H9 (cell line): ENCODE data around the gene PAH. TPM values are rescaled to one million over a fixed set of nuclear protein-coding genes. Genes with fewer than 3 reads are reported as not detected.

Experiments
- DNase-seq: peaks from one replicate; pipeline ENCODE4 v3.0.0-alpha.2; 2017
- H2AFZ ChIP-seq: one replicate; pipeline ENCODE4 v1.6.1; 2013; ENCODE audit warnings: mild to moderate bottlenecking, low read length, control low read depth, moderate library complexity
- H2AK5ac ChIP-seq: 2 replicates; pipeline ENCODE4 v1.6.1; 2013; ENCODE audit warnings: low read length, control low read depth, mixed read lengths; ENCODE audit not compliant: insufficient read length
- H2BK120ac ChIP-seq: one replicate; pipeline ENCODE4 v1.6.1; 2013; ENCODE audit warnings: low read depth, mild to moderate bottlenecking, low read length, control low read depth, inconsistent platforms; ENCODE audit not compliant: poor library complexity, severe bottlenecking
- H2BK12ac ChIP-seq: 2 replicates; pipeline ENCODE4 v1.6.1; 2013; ENCODE audit warnings: low read length, control low read depth, mixed read lengths, low read depth; ENCODE audit not compliant: insufficient read length
- H2BK15ac ChIP-seq: 2 replicates; pipeline ENCODE4 v1.6.1; 2013; ENCODE audit warnings: low read depth, low read length, control low read depth
- H2BK20ac ChIP-seq: one replicate; pipeline ENCODE4 v1.6.1; 2013; ENCODE audit warnings: low read depth, mild to moderate bottlenecking, low read length, control low read depth, inconsistent platforms; ENCODE audit not compliant: poor library complexity, severe bottlenecking
- H2BK5ac ChIP-seq: 2 replicates; pipeline ENCODE4 v1.6.1; 2013; ENCODE audit warnings: low read length, control low read depth, mixed read lengths; ENCODE audit not compliant: insufficient read length
- H3K14ac ChIP-seq: 2 replicates; pipeline ENCODE4 v1.6.1; 2013; ENCODE audit warnings: low read length, control low read depth; ENCODE audit not compliant: insufficient read depth
- H3K18ac ChIP-seq: 2 replicates; pipeline ENCODE4 v1.6.1; 2013; ENCODE audit warnings: low read depth, mild to moderate bottlenecking, mixed read lengths, low read length, control low read depth; ENCODE audit not compliant: insufficient read length
- H3K23ac ChIP-seq: 2 replicates; pipeline ENCODE4 v1.6.1; 2013; ENCODE audit warnings: low read length, control low read depth, mixed read lengths, low read depth; ENCODE audit not compliant: insufficient read length
- H3K23me2 ChIP-seq: 2 replicates; pipeline ENCODE4 v1.6.1; 2013; ENCODE audit warnings: low read depth, mild to moderate bottlenecking, mixed read lengths, low read length, control low read depth; ENCODE audit not compliant: insufficient read length, poor library complexity, severe bottlenecking
- H3K27ac ChIP-seq: 2 replicates; pipeline ENCODE4 v1.5.1; 2013; ENCODE audit warnings: low read length, control low read depth, mixed read lengths, low read depth; ENCODE audit not compliant: insufficient read length
- H3K27me3 ChIP-seq: 2 replicates; pipeline ENCODE4 v1.6.1; 2013; ENCODE audit warnings: low read length, control low read depth, inconsistent platforms; ENCODE audit not compliant: insufficient read depth
- H3K4ac ChIP-seq: 2 replicates; pipeline ENCODE4 v1.6.1; 2013; ENCODE audit warnings: low read depth, mild to moderate bottlenecking, control low read depth, inconsistent platforms, low read length, moderate library complexity
- H3K4me1 ChIP-seq: 2 replicates; pipeline ENCODE4 v1.6.1; 2013; ENCODE audit warnings: low read length, control low read depth, inconsistent platforms; ENCODE audit not compliant: insufficient read depth
- H3K4me2 ChIP-seq: 2 replicates; pipeline ENCODE4 v1.6.1; 2013; ENCODE audit warnings: low read length, control low read depth, mixed read lengths; ENCODE audit not compliant: insufficient read length, insufficient read depth
- H3K56ac ChIP-seq: 2 replicates; pipeline ENCODE4 v1.6.1; 2013; ENCODE audit warnings: low read depth, mild to moderate bottlenecking, mixed read lengths, low read length, control low read depth; ENCODE audit not compliant: insufficient read length
- H3K79me1 ChIP-seq: 2 replicates; pipeline ENCODE4 v1.6.1; 2013; ENCODE audit warnings: low read depth, mild to moderate bottlenecking, moderate library complexity, low read length, control low read depth, inconsistent platforms; ENCODE audit not compliant: insufficient read depth, poor library complexity, severe bottlenecking
- H3K79me2 ChIP-seq: 2 replicates; pipeline ENCODE4 v1.6.1; 2013; ENCODE audit warnings: low read length, control low read depth, inconsistent platforms; ENCODE audit not compliant: insufficient read depth
- H3K9ac ChIP-seq: 2 replicates; pipeline ENCODE4 v1.6.1; 2013; ENCODE audit warnings: low read length, control low read depth, mixed read lengths; ENCODE audit not compliant: insufficient read length; ENCODE audit errors: extremely low read depth
- H3K9me3 ChIP-seq: one replicate; pipeline ENCODE4 v1.6.1; 2013; ENCODE audit warnings: low read depth, low read length, inconsistent platforms; ENCODE audit not compliant: control insufficient read depth
- H3T11ph ChIP-seq: one replicate; pipeline ENCODE4 v1.6.1; 2013; ENCODE audit warnings: mild to moderate bottlenecking, low read length, control low read depth, inconsistent platforms
- H4K20me1 ChIP-seq: one replicate; pipeline ENCODE4 v1.6.1; 2013; ENCODE audit not compliant: control insufficient read depth, insufficient read length, insufficient read depth
- H4K5ac ChIP-seq: 2 replicates; pipeline ENCODE4 v1.6.1; 2013; ENCODE audit warnings: low read depth, mild to moderate bottlenecking, mixed read lengths, low read length, control low read depth; ENCODE audit not compliant: insufficient read length
- H4K8ac ChIP-seq: replicated peaks from 2 replicates; pipeline ENCODE4 v1.6.1; 2013; ENCODE audit warnings: low read length, control low read depth, mixed read lengths, low read depth; ENCODE audit not compliant: insufficient read length
- H4K91ac ChIP-seq: 2 replicates; pipeline ENCODE4 v1.6.1; 2013; ENCODE audit warnings: low read depth, mild to moderate bottlenecking, moderate library complexity, mixed read lengths, low read length, control low read depth; ENCODE audit not compliant: insufficient read length
- H3K27ac Mint-ChIP-seq, 3 experiments: 2 replicates in 2 of 3; 3 replicates in 1 of 3; pipeline ENCODE4 v1.8.0; 2020 to 2021; ENCODE audit warnings: mixed read lengths in 3 of 3, mild to moderate bottlenecking in 1 of 3, moderate library complexity in 1 of 3
- H3K27me3 Mint-ChIP-seq: 2 replicates; pipeline ENCODE4 v1.8.0; 2021; ENCODE audit warnings: low read depth, mild to moderate bottlenecking, moderate library complexity, mixed read lengths
- H3K36me3 Mint-ChIP-seq, 3 experiments: 2 replicates in 2 of 3; 3 replicates in 1 of 3; pipeline ENCODE4 v1.8.0; 2020 to 2021; ENCODE audit warnings: low read depth in 3 of 3, mixed read lengths in 3 of 3; ENCODE audit not compliant: insufficient read depth in 1 of 3
- H3K4me1 Mint-ChIP-seq, 2 experiments: 2 replicates each; pipeline ENCODE4 v1.8.0; 2020; ENCODE audit warnings: mixed read lengths in 2 of 2
- H3K4me3 Mint-ChIP-seq, 2 experiments: 2 replicates in 1 of 2; 3 replicates in 1 of 2; pipeline ENCODE4 v1.8.0; 2020 to 2021; ENCODE audit warnings: mild to moderate bottlenecking in 2 of 2, mixed read lengths in 2 of 2, moderate library complexity in 1 of 2
- H3K9me3 Mint-ChIP-seq, 2 experiments: 2 replicates in 1 of 2; 3 replicates in 1 of 2; pipeline ENCODE4 v1.8.0; 2020; ENCODE audit warnings: mild to moderate bottlenecking in 2 of 2, mixed read lengths in 2 of 2, moderate library complexity in 1 of 2
- WGBS: extraction: QIAGEN DNeasy Blood & Tissue Kit; methylation state at CpG from one replicate; pipeline ENCODE4 v1.1.7; 2013; ENCODE audit warnings: missing lambda C conversion rate, low lambda C conversion rate, mixed read lengths; ENCODE audit not compliant: insufficient read length; ENCODE audit errors: extremely low coverage; 5-methylcytosine and 5-hydroxymethylcytosine counted together
- total RNA-seq: library from RNA; stranded (reverse); gene quantifications from 2 replicates; pipeline ENCODE4 v1.2.1, GENCODE V29; 2021
- TF ChIP-seq, protein P1 (sequence below): fragments of 200-600 bp; sonication (generic); conservative IDR thresholded peaks from 3 replicates; pipeline ENCODE4 v1.8.0; 2021; ENCODE audit warnings: antibody characterized with exemption, mild to moderate bottlenecking

Gene PAH
- total RNA-seq, 1 experiment from 2014 or later = 6.1 TPM

DNA sequence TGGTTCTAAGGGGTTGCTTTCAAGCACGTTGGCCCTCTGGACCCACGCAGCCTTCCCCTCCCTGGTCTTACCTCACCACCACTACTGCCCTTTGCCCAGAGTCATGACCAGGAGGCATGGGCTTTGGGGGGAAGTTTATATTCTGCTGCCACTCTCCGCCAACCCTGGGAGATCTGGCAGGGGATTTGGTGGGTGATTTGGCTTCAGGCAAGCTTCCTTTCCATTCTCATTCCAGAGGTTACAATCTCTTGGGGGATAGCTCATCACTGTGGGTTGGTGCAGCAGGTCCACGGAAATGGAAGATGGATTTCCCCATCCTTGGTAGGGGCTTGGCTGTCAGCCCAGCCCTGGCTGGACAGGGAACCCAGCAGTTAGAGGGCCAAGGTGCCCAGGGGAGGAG is 6.3 kb downstream of the PAH start:
- H2BK12ac ChIP-seq = no peak overlapping the region

More for the DNA sequence above, 6.3 kb downstream of the PAH start:
- Histone ChIP-seq H3K18ac (no peak overlapping the region), H4K91ac (no peak overlapping the region), H3K14ac (no peak overlapping the region), H2BK20ac (no peak overlapping the region), H3K23ac (no peak overlapping the region), H3K4me1 (no peaks in the 10 kb centered on the region), H2BK5ac (no peak overlapping the region), H3K79me1 (no peaks in the 10 kb centered on the region), H3K27me3 (no peaks in the 10 kb centered on the region), H3K27ac (no peak overlapping the region), H3K9me3 (no peaks in the 10 kb centered on the region), H3K4ac (no peak overlapping the region), H3K4me2 (no peak overlapping the region), H3K23me2 (no peaks in the 10 kb centered on the region), H3K79me2 (no peaks in the 10 kb centered on the region), H3K56ac (no peak overlapping the region), H2BK15ac (no peak overlapping the region), H4K8ac (no peak overlapping the region), H3K9ac (no peak overlapping the region), H4K20me1 (no peaks in the 10 kb centered on the region), H4K5ac (no peak overlapping the region), H2AK5ac (no peak overlapping the region), H2AFZ (no peak overlapping the region), H2BK120ac (no peak overlapping the region), H3T11ph (no peak overlapping the region)
- WGBS = no CpG with 5 or more reads among the region's 4 CpGs
- no peak overlapping the region for H3K4me3 Mint-ChIP-seq
- no peaks in the 10 kb centered on the region; a peak in 1 of 7 replicates for H3K36me3 Mint-ChIP-seq
- peaks cover 3 to 6% of the 10 kb centered on the region in 2 experiments; a peak in 2 of 4 replicates for H3K4me1 Mint-ChIP-seq
- no peaks in the 10 kb centered on the region; a peak in 1 of 5 replicates for H3K9me3 Mint-ChIP-seq
- H3K27ac Mint-ChIP-seq = no peak overlapping the region
- no peak for DNase-seq
- TF ChIP-seq, protein P1, sequence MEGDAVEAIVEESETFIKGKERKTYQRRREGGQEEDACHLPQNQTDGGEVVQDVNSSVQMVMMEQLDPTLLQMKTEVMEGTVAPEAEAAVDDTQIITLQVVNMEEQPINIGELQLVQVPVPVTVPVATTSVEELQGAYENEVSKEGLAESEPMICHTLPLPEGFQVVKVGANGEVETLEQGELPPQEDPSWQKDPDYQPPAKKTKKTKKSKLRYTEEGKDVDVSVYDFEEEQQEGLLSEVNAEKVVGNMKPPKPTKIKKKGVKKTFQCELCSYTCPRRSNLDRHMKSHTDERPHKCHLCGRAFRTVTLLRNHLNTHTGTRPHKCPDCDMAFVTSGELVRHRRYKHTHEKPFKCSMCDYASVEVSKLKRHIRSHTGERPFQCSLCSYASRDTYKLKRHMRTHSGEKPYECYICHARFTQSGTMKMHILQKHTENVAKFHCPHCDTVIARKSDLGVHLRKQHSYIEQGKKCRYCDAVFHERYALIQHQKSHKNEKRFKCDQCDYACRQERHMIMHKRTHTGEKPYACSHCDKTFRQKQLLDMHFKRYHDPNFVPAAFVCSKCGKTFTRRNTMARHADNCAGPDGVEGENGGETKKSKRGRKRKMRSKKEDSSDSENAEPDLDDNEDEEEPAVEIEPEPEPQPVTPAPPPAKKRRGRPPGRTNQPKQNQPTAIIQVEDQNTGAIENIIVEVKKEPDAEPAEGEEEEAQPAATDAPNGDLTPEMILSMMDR = no peak
- no peaks in the 10 kb centered on the region; the same call in 1 of the 2 replicates for H3K27me3 Mint-ChIP-seq
